GM12875 (cell line): ENCODE data around the gene TRAPPC4.
A peak's percentile ranks its signal among the peaks of the same experiment; 100 is the strongest.
"Not testable (repeated sequence)": the region's sequence is repeated elsewhere in the genome, so short reads cannot be mapped to it uniquely, and the experiment has no call there.

Experiments
- H3K4me3 ChIP-seq: one replicate; pipeline ENCODE4 v1.5.1; 2011; ENCODE audit warnings: low read depth, low read length, control low read depth
- TF ChIP-seq, protein P1 (sequence below): IDR thresholded peaks from 2 replicates; pipeline ENCODE4 v1.5.1; 2011; ENCODE audit warnings: low read depth, mild to moderate bottlenecking, control low read depth, inconsistent platforms, low read length, moderate library complexity, borderline replicate concordance; ENCODE audit not compliant: insufficient read depth

The TRAPPC4 gene

GRCh38 chr11:119051440-119052162 is 33.0 kb downstream of the TRAPPC4 start:
- TF ChIP-seq, protein P1, sequence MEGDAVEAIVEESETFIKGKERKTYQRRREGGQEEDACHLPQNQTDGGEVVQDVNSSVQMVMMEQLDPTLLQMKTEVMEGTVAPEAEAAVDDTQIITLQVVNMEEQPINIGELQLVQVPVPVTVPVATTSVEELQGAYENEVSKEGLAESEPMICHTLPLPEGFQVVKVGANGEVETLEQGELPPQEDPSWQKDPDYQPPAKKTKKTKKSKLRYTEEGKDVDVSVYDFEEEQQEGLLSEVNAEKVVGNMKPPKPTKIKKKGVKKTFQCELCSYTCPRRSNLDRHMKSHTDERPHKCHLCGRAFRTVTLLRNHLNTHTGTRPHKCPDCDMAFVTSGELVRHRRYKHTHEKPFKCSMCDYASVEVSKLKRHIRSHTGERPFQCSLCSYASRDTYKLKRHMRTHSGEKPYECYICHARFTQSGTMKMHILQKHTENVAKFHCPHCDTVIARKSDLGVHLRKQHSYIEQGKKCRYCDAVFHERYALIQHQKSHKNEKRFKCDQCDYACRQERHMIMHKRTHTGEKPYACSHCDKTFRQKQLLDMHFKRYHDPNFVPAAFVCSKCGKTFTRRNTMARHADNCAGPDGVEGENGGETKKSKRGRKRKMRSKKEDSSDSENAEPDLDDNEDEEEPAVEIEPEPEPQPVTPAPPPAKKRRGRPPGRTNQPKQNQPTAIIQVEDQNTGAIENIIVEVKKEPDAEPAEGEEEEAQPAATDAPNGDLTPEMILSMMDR: no peak

DNA sequence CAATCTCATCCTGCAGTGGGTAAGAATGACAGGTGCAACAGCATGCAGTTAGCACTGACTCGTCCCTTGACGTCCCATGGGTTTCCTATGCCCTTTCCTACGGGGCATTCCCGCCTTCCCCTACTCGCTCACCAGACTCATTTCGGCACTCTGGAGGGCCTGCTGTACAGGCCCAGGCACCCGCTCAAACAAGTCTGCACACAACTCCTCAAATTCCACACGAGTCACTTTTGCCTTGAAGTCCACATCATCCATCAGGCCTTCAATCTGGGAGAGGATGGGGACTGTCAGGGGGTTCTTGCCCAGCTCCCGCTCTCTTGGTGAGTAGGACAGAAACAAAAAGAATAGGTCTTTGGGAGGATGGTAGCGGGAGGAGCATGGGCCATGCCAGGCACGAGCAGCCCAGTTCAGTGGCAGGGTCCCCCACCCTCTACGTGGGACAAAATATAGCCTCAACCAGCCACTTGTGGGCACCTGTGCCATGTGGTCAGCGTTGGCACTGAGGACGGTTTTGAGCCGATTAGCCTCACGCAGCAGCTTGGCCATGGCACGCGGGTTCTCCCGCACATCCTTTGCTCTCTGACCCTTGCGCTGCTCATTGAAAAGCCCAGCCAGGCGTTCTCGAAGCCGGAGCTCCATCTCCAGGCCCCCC is 33.7 kb downstream of the TRAPPC4 start:
- TF ChIP-seq, protein P1: no peak
- H3K4me3 ChIP-seq: no peak overlapping the region

More at GRCh38 chr11:119051440-119052162, 33.0 kb downstream of the TRAPPC4 start:
- peak overlapping the region; percentile 41 for H3K4me3 ChIP-seq

GRCh38 chr11:119054418-119054817 is 35.9 kb downstream of the TRAPPC4 start:
- TF ChIP-seq, protein P1: no peak
- H3K4me3 ChIP-seq: no peak overlapping the region

DNA sequence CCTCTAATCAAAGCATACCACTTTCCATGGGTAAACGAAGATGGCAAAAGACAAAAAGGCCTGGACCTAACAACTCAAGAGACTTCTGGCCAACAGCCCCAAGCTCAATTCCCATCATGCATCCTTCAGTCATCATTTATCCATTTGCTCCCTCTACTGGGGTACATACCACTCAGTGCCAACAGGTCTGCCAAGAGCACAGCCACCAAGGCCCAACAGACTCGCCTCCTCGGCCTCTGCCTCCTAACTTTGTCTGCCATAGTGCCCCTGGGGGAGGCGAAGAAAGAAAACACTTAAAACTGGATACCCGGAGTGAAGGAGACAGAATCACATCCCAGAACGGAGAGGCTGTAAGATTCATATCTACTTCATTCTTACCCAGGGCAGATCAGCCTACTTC is 37.3 kb downstream of the TRAPPC4 start:
- TF ChIP-seq, protein P1: peak; percentile 7; the same call in 1 of the 2 replicates
- H3K4me3 ChIP-seq: peak overlapping the region; percentile 91

GRCh38 chr11:119056421-119056999 is 37.9 kb downstream of the TRAPPC4 start:
- TF ChIP-seq, protein P1: no peak

GRCh38 chr11:119057000-119057769 is 38.6 kb downstream of the TRAPPC4 start, which contains the start of gene HYOU1:
Gene HYOU1, minus strand, starts transcription at chr11:119057205. Its CDS starts 1,045 bp downstream, at chr11:119056160.
- peak within 1 kb of the TSS; percentile 91 for H3K4me3 ChIP-seq
- TF ChIP-seq, protein P1: peak; percentile 29; the same call in 1 of the 2 replicates

More at GRCh38 chr11:119056421-119056999, 37.9 kb downstream of the TRAPPC4 start:
- H3K4me3 ChIP-seq: peak overlapping the region; percentile 91

DNA sequence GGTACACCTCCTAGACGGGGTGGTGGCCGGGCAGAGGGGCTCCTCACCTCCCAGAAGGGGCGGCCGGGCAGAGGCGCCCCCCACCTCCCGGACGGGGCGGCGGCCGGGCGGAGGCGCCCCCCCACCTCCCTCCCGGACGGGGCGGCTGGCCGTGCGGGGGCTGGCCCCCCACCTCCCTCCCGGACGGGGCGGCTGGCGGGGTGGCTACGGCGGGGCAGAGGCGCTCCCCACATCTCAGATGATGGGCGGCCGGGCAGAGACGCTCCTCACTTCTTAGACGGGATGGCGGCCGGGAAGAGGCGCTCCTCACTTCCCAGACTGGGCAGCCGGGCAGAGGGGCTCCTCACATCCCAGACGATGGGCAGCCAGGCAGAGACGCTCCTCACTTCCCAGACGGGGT is 40.6 kb downstream of the TRAPPC4 start:
- H3K4me3 ChIP-seq: not testable (repeated sequence)
